ENCODE data around the gene F8.

DNA sequence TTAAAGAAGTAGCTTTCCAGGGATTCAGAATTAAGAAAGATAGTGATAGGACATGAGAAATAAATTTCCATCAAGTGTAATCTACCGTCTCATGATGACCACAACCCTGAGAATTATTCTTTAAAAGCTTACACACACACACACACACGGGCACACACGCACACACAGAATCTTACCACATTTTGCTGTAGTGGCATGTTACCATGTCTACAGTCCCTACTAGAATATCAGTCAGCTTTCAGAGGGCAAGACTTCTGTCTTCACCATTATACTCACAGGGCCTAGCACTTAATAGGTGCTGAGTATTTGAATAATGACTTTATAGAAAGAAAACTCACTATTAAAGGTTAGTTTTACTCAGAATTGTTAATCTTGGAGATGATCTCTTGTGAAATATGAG, 33.0 kb upstream of the F8 start:
- TF ChIP-seq POLR2A (IDR thresholded peaks at IDR 0.05): no peak
- TF ChIP-seq, protein P1, sequence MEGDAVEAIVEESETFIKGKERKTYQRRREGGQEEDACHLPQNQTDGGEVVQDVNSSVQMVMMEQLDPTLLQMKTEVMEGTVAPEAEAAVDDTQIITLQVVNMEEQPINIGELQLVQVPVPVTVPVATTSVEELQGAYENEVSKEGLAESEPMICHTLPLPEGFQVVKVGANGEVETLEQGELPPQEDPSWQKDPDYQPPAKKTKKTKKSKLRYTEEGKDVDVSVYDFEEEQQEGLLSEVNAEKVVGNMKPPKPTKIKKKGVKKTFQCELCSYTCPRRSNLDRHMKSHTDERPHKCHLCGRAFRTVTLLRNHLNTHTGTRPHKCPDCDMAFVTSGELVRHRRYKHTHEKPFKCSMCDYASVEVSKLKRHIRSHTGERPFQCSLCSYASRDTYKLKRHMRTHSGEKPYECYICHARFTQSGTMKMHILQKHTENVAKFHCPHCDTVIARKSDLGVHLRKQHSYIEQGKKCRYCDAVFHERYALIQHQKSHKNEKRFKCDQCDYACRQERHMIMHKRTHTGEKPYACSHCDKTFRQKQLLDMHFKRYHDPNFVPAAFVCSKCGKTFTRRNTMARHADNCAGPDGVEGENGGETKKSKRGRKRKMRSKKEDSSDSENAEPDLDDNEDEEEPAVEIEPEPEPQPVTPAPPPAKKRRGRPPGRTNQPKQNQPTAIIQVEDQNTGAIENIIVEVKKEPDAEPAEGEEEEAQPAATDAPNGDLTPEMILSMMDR (IDR thresholded peaks at IDR 0.05): no peak
